PC-3 (cell line): Measurements from ENCODE around the gene TMEM11.

ENCODE experiments used
- CTCF ChIP-seq: fragments of 300-600 bp; sonication (generic); conservative IDR thresholded peaks from 2 replicates; pipeline ENCODE4 v1.5.1; 2017; ENCODE audit warnings: antibody characterized with exemption, low read depth, mild to moderate bottlenecking, low read length
- EZH2 ChIP-seq: fragments of 300-600 bp; sonication (generic); IDR thresholded peaks from one replicate; pipeline ENCODE4 v1.6.1; 2017; ENCODE audit warnings: antibody characterized with exemption, mild to moderate bottlenecking, low read length; ENCODE audit not compliant: unreplicated experiment
- EZH2phosphoT487 ChIP-seq: fragments of 300-600 bp; sonication (generic); IDR thresholded peaks from 2 replicates; pipeline ENCODE4 v1.6.1; 2018; ENCODE audit warnings: mild to moderate bottlenecking, antibody characterized with exemption, low read length, borderline replicate concordance

GRCh38 chr17:21185061-21185460 is 28.9 kb downstream of the TMEM11 start:
- TF ChIP-seq EZH2 (no peak), CTCF (no peak), EZH2phosphoT487 (no peak)
